Measurements from ENCODE around the gene NAT9. TPM values are rescaled to one million over a fixed set of nuclear protein-coding genes. Genes with fewer than 3 reads are reported as not detected.

The NAT9 gene
- total and polyA plus RNA-seq, 2 donors (not counting 3 experiments of a cell fraction or from before 2014, with no cell fraction given): 39.3 to 44.8 TPM

GRCh38 chr17:74743755-74744154, 32.4 kb downstream of the NAT9 start:
- dilution Hi-C loops (cut with MboI; ENCODE audit: extremely low pct_ligation_motif_present, low sequenced_read_pairs): no loop called here

More at GRCh38 chr17:74743755-74744154, 32.4 kb downstream of the NAT9 start:
- FAIRE-seq (no peak), DNase-seq (ENCODE audit: low read depth, low spot score) (no peak)
- Histone ChIP-seq H3K9ac (replicated peaks; ENCODE audit: extremely low read depth, insufficient read depth, low read length) (no peak overlapping the region), H3K27ac (ENCODE audit: insufficient read depth, low read depth, low read length) (no peak overlapping the region), H3K36me3 (ENCODE audit: control insufficient read depth in 2 of 2, extremely low read depth in 1 of 2, insufficient read depth in 2 of 2, low read length in 2 of 2) (no peaks in the 10 kb centered on the region), H3K4me1 (ENCODE audit: control insufficient read depth, extremely low read depth, insufficient read depth, low read length) (peaks cover 8% of the 10 kb centered on the region), H3K9me3 (replicated peaks; ENCODE audit: control insufficient read depth, insufficient read depth, low read length) (no peaks in the 10 kb centered on the region), H3K27me3 (ENCODE audit: control insufficient read depth in 2 of 2, insufficient read depth in 2 of 2, low read length in 2 of 2) (peaks cover 3 to 9% of the 10 kb centered on the region in 2 experiments), H3K9me1 (replicated peaks; ENCODE audit: control insufficient read depth, extremely low read depth, insufficient read depth, low read length) (no peaks in the 10 kb centered on the region), H2AFZ (ENCODE audit: low read depth, low read length) (no peak overlapping the region), H3K4me2 (ENCODE audit: insufficient read depth, low read length) (no peak overlapping the region), H3K79me2 (ENCODE audit: control insufficient read depth, insufficient read depth, low read length) (no peaks in the 10 kb centered on the region), H4K20me1 (replicated peaks; ENCODE audit: control insufficient read depth, extremely low read depth, insufficient read depth, low read length) (no peaks in the 10 kb centered on the region), H3K4me3 (replicated peaks in 1 of 3; ENCODE audit: insufficient read depth in 1 of 3, low read depth in 1 of 3, low read length in 3 of 3) (no peak overlapping the region)
- ChIA-PET CTCF (interaction anchor here (1.6 to 4.2 kb wide), 2 partner anchors 19 to 120 kb away, joined by 6 to 83 read pairs; no protein-coding TSS in a partner anchor), POLR2A (no interaction called here)
- BruUV-seq (replicated peaks): no TSS peak
- no peak for TF ChIP-seq POLR2A (IDR thresholded peaks at IDR 0.05; ENCODE audit: low read depth, low read length)
- TF ChIP-seq POLR2AphosphoS5 (IDR thresholded peaks at IDR 0.05; ENCODE audit: insufficient read depth, low read depth, low read length): no peak
- TF ChIP-seq JUN (IDR thresholded peaks at IDR 0.05; ENCODE audit: borderline replicate concordance, insufficient read depth, insufficient read length, low read depth): no peak
- TF ChIP-seq MAX (IDR thresholded peaks at IDR 0.05; ENCODE audit: insufficient read depth, insufficient read length): no peak
- no peak for TF ChIP-seq MYC (IDR thresholded peaks at IDR 0.05; ENCODE audit: low read depth, low read length)
- TF ChIP-seq FOS (IDR thresholded peaks at IDR 0.05; ENCODE audit: borderline replicate concordance, insufficient read depth, low read length): no peak
- no peak for TF ChIP-seq EZH2 (IDR thresholded peaks at IDR 0.05; ENCODE audit: borderline replicate concordance, low read depth, low read length, severe bottlenecking)
- no peak for TF ChIP-seq GATA2 (IDR thresholded peaks at IDR 0.05; ENCODE audit: insufficient read depth, insufficient read length, low read depth, low read length)
- TF ChIP-seq, protein P1, sequence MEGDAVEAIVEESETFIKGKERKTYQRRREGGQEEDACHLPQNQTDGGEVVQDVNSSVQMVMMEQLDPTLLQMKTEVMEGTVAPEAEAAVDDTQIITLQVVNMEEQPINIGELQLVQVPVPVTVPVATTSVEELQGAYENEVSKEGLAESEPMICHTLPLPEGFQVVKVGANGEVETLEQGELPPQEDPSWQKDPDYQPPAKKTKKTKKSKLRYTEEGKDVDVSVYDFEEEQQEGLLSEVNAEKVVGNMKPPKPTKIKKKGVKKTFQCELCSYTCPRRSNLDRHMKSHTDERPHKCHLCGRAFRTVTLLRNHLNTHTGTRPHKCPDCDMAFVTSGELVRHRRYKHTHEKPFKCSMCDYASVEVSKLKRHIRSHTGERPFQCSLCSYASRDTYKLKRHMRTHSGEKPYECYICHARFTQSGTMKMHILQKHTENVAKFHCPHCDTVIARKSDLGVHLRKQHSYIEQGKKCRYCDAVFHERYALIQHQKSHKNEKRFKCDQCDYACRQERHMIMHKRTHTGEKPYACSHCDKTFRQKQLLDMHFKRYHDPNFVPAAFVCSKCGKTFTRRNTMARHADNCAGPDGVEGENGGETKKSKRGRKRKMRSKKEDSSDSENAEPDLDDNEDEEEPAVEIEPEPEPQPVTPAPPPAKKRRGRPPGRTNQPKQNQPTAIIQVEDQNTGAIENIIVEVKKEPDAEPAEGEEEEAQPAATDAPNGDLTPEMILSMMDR (IDR thresholded peaks at IDR 0.05; ENCODE audit: extremely low read depth in 1 of 2, insufficient read depth in 1 of 2, low read depth in 1 of 2, low read length in 2 of 2): no peak
- intact Hi-C loops (cut with micrococcal nuclease): loop anchor here (1.0 to 10.0 kb wide), 5 partner anchors 27 to 1429 kb away; partner anchors contain the start of gene CDC42EP4

All from endothelial cell of umbilical vein (primary cell).